RWPE1 (cell line): ENCODE data around the gene CACNA1I.

Experiments used
- CTCF ChIA-PET: fragments of 350-600 bp; sonication (Branson Sonifier 250); formaldehyde crosslinking; extraction: SDS; loops from one replicate; lab custom pipeline; 2021; lab: Yijun Ruan, JAX
- POLR2A ChIA-PET: fragments of 400-600 bp; formaldehyde crosslinking; extraction: SDS; loops from one replicate; lab custom pipeline; 2020; ENCODE audit warnings: antibody characterized with exemption; ENCODE audit not compliant: low non-redundant PET; lab: Yijun Ruan, JAX
- DNase-seq: peaks from one replicate; pipeline ENCODE4 v3.0.0; 2012; ENCODE audit warnings: low spot score
- H3K27ac ChIP-seq: fragments of 450-650 bp; 2 replicates; pipeline ENCODE4 v1.5.1; 2017
- CTCF ChIP-seq: fragments of 450-650 bp; conservative IDR thresholded peaks from 2 replicates; pipeline ENCODE4 v1.5.1; 2017; ENCODE audit warnings: low read depth, mild to moderate bottlenecking

CACNA1I gene

GRCh38 chr22:39699631-39700360 is 129.2 kb downstream of the CACNA1I start:
- CTCF ChIA-PET: interaction anchor here (0.6 kb wide), 1 partner anchor 1836 kb away, joined by 6 read pairs; no protein-coding TSS in a partner anchor
- H3K27ac ChIP-seq: no peak overlapping the region
- no peak for DNase-seq
- no peak for TF ChIP-seq CTCF
- POLR2A ChIA-PET: no interaction called here

GRCh38 chr22:39700565-39700964 is 130.0 kb downstream of the CACNA1I start:
- CTCF ChIA-PET: no interaction called here
- no peak for DNase-seq
- no peak overlapping the region for H3K27ac ChIP-seq
- POLR2A ChIA-PET: no interaction called here
- no peak for TF ChIP-seq CTCF

- ChIA-PET POLR2A (no interaction called here), CTCF (no interaction called here)
- DNase-seq: no peak
- peak overlapping the region; percentile 72 for H3K27ac ChIP-seq
- TF ChIP-seq CTCF: no peak
Observed at GRCh38 chr22:39703091-39703490, 132.5 kb downstream of the CACNA1I start.

- DNase-seq: no peak
- TF ChIP-seq CTCF: no peak
- H3K27ac ChIP-seq: peak overlapping the region; percentile 72
- POLR2A ChIA-PET: no interaction called here
- CTCF ChIA-PET: no interaction called here
Observed at GRCh38 chr22:39703928-39704639, 133.5 kb downstream of the CACNA1I start.

- CTCF ChIA-PET: no interaction called here
Observed at GRCh38 chr22:39705386-39705785, 134.8 kb downstream of the CACNA1I start.

More at GRCh38 chr22:39705386-39705785, 134.8 kb downstream of the CACNA1I start:
- H3K27ac ChIP-seq: no peak overlapping the region
- POLR2A ChIA-PET: no interaction called here
- no peak for DNase-seq
- TF ChIP-seq CTCF: no peak
